GM12878 (cell line): ENCODE results near the gene RGPD5. TPM values are rescaled to one million over a fixed set of nuclear protein-coding genes. Genes with fewer than 3 reads are reported as not detected.
"Not testable (repeated sequence)": the region's sequence is repeated elsewhere in the genome, so short reads cannot be mapped to it uniquely, and the experiment has no call there.

Source experiments
- ATAC-seq: fragments of 200-7000 bp; cut with Tn5 transposase; 3 replicates; pipeline ENCODE4 v1.9.1; 2020; ENCODE audit warnings: mild to moderate bottlenecking, moderate library complexity
- BruUV-seq: library from RNA; stranded (reverse); fragments of 400-500 nt; replicated peaks from 2 replicates; lab custom pipeline; 2021; lab: Mats Ljungman, UMichigan
- CTCF ChIA-PET: fragments of 300-600 bp; sonication (Branson Sonifier 250); formaldehyde crosslinking; extraction: SDS; loops from one replicate; lab custom pipeline; 2021; ENCODE audit warnings: inconsistent platforms; lab: Yijun Ruan, JAX
- POLR2A ChIA-PET: fragments of 350-600 bp; formaldehyde crosslinking; extraction: SDS; loops from one replicate; lab custom pipeline; 2021; ENCODE audit warnings: inconsistent platforms; lab: Charles Lee
- RAD21 ChIA-PET: fragments of 300-600 bp; sonication (Branson Sonifier 250); formaldehyde crosslinking; loops from one replicate; lab custom pipeline; 2023; ENCODE audit warnings: antibody characterized with exemption; ENCODE audit not compliant: unreplicated experiment; lab: Charles Lee
- SMC1A ChIA-PET: fragments of 300-600 bp; sonication (Branson Sonifier 250); formaldehyde crosslinking; loops from one replicate; lab custom pipeline; 2023; ENCODE audit not compliant: unreplicated experiment, uncharacterized antibody; lab: Charles Lee
- DNase-seq: peaks from one replicate; pipeline ENCODE4 v3.0.0-alpha.2; 2011; ENCODE audit warnings: low read depth, low spot score
- FAIRE-seq: peaks from 3 replicates; lab custom pipeline; 2011; peaks lifted over from hg19 to GRCh38; lab: Jason Lieb, UNC
- H2AFZ ChIP-seq: 2 replicates; pipeline ENCODE4 v1.6.0; 2011; ENCODE audit warnings: low read depth, low read length, control low read depth; ENCODE audit not compliant: control insufficient read depth
- H3K27ac ChIP-seq: 2 replicates; pipeline ENCODE4 v1.5.1; 2011; ENCODE audit warnings: control low read depth; ENCODE audit not compliant: control insufficient read depth, insufficient read depth
- H3K27me3 ChIP-seq, 2 experiments: replicated peaks in 1 of 2; 2 replicates each; pipeline versions ENCODE4 v1.6.0 to v1.6.1; 2011; ENCODE audit warnings: low read length in 1 of 2; ENCODE audit not compliant: control insufficient read depth in 2 of 2, insufficient read depth in 2 of 2
- H3K36me3 ChIP-seq, 2 experiments: 2 replicates each; pipeline ENCODE4 v1.5.1; 2011; ENCODE audit warnings: low read length in 1 of 2; ENCODE audit not compliant: control insufficient read depth in 2 of 2, insufficient read depth in 2 of 2
- H3K4me1 ChIP-seq: 2 replicates; pipeline ENCODE4 v1.6.1; 2011; ENCODE audit warnings: mild to moderate bottlenecking, low read length, moderate library complexity, mixed read lengths; ENCODE audit not compliant: control insufficient read depth, insufficient read depth
- H3K4me2 ChIP-seq: 2 replicates; pipeline ENCODE4 v1.6.0; 2011; ENCODE audit warnings: control low read depth; ENCODE audit not compliant: control insufficient read depth, insufficient read depth
- H3K4me3 ChIP-seq: fragments of 200-600 bp; sonication (generic); 2 replicates; pipeline ENCODE4 v1.5.1; 2016
- H3K79me2 ChIP-seq: 2 replicates; pipeline ENCODE4 v1.6.0; 2011; ENCODE audit warnings: low read length; ENCODE audit not compliant: control insufficient read depth, insufficient read depth
- H3K9ac ChIP-seq: 2 replicates; pipeline ENCODE4 v1.8.0; 2011; ENCODE audit warnings: low read length, control low read depth, mixed read lengths; ENCODE audit not compliant: control insufficient read depth, insufficient read depth
- H3K9me3 ChIP-seq: replicated peaks from 3 replicates; pipeline ENCODE4 v1.5.1; 2011; ENCODE audit warnings: mild to moderate bottlenecking, low read length; ENCODE audit not compliant: control insufficient read depth, insufficient read depth
- H4K20me1 ChIP-seq: 2 replicates; pipeline ENCODE4 v1.6.0; 2011; ENCODE audit not compliant: control insufficient read depth, insufficient read depth
- WGBS: methylation state at CpG from one replicate; pipeline ENCODE4 v1.1.6; 2016; ENCODE audit warnings: low lambda C conversion rate; ENCODE audit not compliant: insufficient replicate concordance, insufficient coverage; ENCODE audit errors: missing lambda C conversion rate; 5-methylcytosine and 5-hydroxymethylcytosine counted together
- in situ Hi-C: fragments of 300-500 bp; cut with MboI; formaldehyde crosslinking; loops from 9 replicates; pipeline ENCODE4 v1.14.3; 2018; ENCODE audit warnings: mixed read lengths
- intact Hi-C: fragments of 100-400 bp; cut with micrococcal nuclease; formaldehyde crosslinking; loops from one replicate; pipeline ENCODE4 v1.14.2; 2022; ENCODE audit not compliant: unreplicated experiment
- polyA plus RNA-seq, 11 experiments: library from polyadenylated mRNA; depleted of rRNA in 4 of 11; unstranded in 6 of 11; stranded (reverse) in 5 of 11; fragments of >200 nt; fragmentation: Nextera tagmentation in 4 of 11; fragmentation: Illumina TruSeq in 1 of 11; extraction: Ambion mirVana in 4 of 11; extraction: Trizol in 1 of 11; gene quantifications; 1 replicate in 1 of 11; 2 replicates in 10 of 11; pipeline versions ENCODE4 v1.2.1 to v1.2.3, GENCODE V29; 2011 to 2016; ENCODE audit warnings: inconsistent platforms in 2 of 11, missing spikeins in 2 of 11, low read depth in 1 of 11
- total RNA-seq, 4 experiments: library from RNA; depleted of rRNA in 3 of 4; stranded (reverse); fragments of >200 nt in 3 of 4; fragmentation: Illumina TruSeq in 1 of 4; extraction: Trizol in 1 of 4; gene quantifications; 2 replicates each; pipeline versions ENCODE4 v1.2.1 to v1.2.3, GENCODE V29; 2013 to 2021

The RGPD5 gene
- total and polyA plus RNA-seq, 10 of the 15 experiments (the other 5 are each of a cell fraction or from before 2014, with no cell fraction given), result 0.13 to 9.6 (median 3.7) TPM

DNA sequence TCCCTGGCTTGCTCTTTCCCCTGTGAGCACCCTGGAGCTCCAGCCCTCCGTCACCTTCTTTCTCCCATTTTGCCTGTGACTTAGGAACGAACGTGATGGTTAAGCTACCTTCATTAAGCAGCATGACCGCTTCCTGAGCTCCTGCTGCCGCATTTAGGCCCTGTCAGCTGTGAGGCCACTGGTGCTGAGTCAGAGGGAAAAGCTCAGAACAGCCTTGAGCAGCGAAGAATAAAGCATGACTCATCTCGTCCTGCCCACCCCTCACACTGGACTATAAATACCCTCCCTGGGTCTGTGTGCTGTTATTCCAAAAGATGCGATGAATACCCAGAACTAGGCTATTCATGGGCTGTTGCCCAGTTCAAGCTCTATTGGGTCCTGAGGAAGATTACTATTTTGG lies 111.7 kb downstream of the RGPD5 start:
- FAIRE-seq, H4K20me1 ChIP-seq, DNase-seq, H3K27me3 ChIP-seq, intact Hi-C loops, H3K36me3 ChIP-seq, H3K27ac ChIP-seq, H3K4me3 ChIP-seq, H3K4me2 ChIP-seq, RAD21 ChIA-PET, CTCF ChIA-PET, BruUV-seq, SMC1A ChIA-PET, H3K79me2 ChIP-seq, H3K9me3 ChIP-seq, POLR2A ChIA-PET, H3K4me1 ChIP-seq, in situ Hi-C loops, H3K9ac ChIP-seq, H2AFZ ChIP-seq: not testable (repeated sequence)
- WGBS, result no CpG with 5 or more reads among the region's 8 CpGs
- peak; percentile 91 for ATAC-seq

Other genes starting within 250 kb of the RGPD5 start
- 50.0 and 57.9 TPM in 2 replicates for gene SEPTIN10, start 180.3 kb upstream of the RGPD5 start, total RNA-seq (2014; rRNA removed)
- gene SEPTIN10, start 180.3 kb upstream of the RGPD5 start, total RNA-seq (2014; rRNA removed; fragmentation: Illumina TruSeq; extraction: Trizol), result 74.8 and 77.5 TPM in 2 replicates
- gene SEPTIN10, start 180.3 kb upstream of the RGPD5 start, total RNA-seq (2021), result 96.2 and 98.5 TPM in 2 replicates
- 20.2 and 28.7 TPM in 2 replicates for gene SEPTIN10, start 180.3 kb upstream of the RGPD5 start, polyA plus RNA-seq (2011; rRNA removed)
- 112 and 142 TPM in 2 replicates for gene SEPTIN10, start 180.3 kb upstream of the RGPD5 start, polyA plus RNA-seq (2014; fragmentation: Illumina TruSeq; extraction: Trizol)
- 10 to 100 TPM; 32.7 to 38.6 TPM for gene SEPTIN10, start 180.3 kb upstream of the RGPD5 start, polyA plus RNA-seq (2014; fragmentation: Nextera tagmentation; extraction: Ambion mirVana)
- 47.9 and 50.7 TPM in 2 replicates for gene SEPTIN10, start 180.3 kb upstream of the RGPD5 start, polyA plus RNA-seq (2014; rRNA removed)
- 100 to 1,000 TPM; 132 TPM for gene SEPTIN10, start 180.3 kb upstream of the RGPD5 start, polyA plus RNA-seq (2016; fragmentation: Nextera tagmentation; extraction: Ambion mirVana)
- 2.2 and 2.6 TPM in 2 replicates for gene SOWAHC, start 179.9 kb upstream of the RGPD5 start, total RNA-seq (2014; rRNA removed)
- gene SOWAHC, start 179.9 kb upstream of the RGPD5 start, total RNA-seq (2014; rRNA removed; fragmentation: Illumina TruSeq; extraction: Trizol), result 2.0 and 2.2 TPM in 2 replicates
- 2.0 and 2.6 TPM in 2 replicates for gene SOWAHC, start 179.9 kb upstream of the RGPD5 start, total RNA-seq (2021)
- gene SOWAHC, start 179.9 kb upstream of the RGPD5 start, polyA plus RNA-seq (2011; rRNA removed), result 0.48 and 0.61 TPM in 2 replicates
- gene SOWAHC, start 179.9 kb upstream of the RGPD5 start, polyA plus RNA-seq (2014; fragmentation: Illumina TruSeq; extraction: Trizol), result 1.9 and 2.1 TPM in 2 replicates
- 1 to 10 TPM; 1.0 to 1.1 TPM for gene SOWAHC, start 179.9 kb upstream of the RGPD5 start, polyA plus RNA-seq (2014; fragmentation: Nextera tagmentation; extraction: Ambion mirVana)
- 1.9 and 2.2 TPM in 2 replicates for gene SOWAHC, start 179.9 kb upstream of the RGPD5 start, polyA plus RNA-seq (2014; rRNA removed)
- gene SOWAHC, start 179.9 kb upstream of the RGPD5 start, polyA plus RNA-seq (2016; fragmentation: Nextera tagmentation; extraction: Ambion mirVana), result 1 to 10 TPM; 1.6 TPM
- gene LIMS3, start 104.4 kb downstream of the RGPD5 start, total RNA-seq (2014; rRNA removed), result 0.34 and 2.5 TPM in 2 replicates
- gene LIMS3, start 104.4 kb downstream of the RGPD5 start, total RNA-seq (2014; rRNA removed; fragmentation: Illumina TruSeq; extraction: Trizol), result 1.1 and 1.9 TPM in 2 replicates
- 0.61 and 0.69 TPM in 2 replicates for gene LIMS3, start 104.4 kb downstream of the RGPD5 start, total RNA-seq (2021)
- 0.11 TPM in 1 of 2 replicates, not detected in the other for gene LIMS3, start 104.4 kb downstream of the RGPD5 start, polyA plus RNA-seq (2011; rRNA removed)
- gene LIMS3, start 104.4 kb downstream of the RGPD5 start, polyA plus RNA-seq (2014; fragmentation: Illumina TruSeq; extraction: Trizol), result 0.94 and 1.5 TPM in 2 replicates
- gene LIMS3, start 104.4 kb downstream of the RGPD5 start, polyA plus RNA-seq (2014; fragmentation: Nextera tagmentation; extraction: Ambion mirVana), result 1 to 10 TPM in 1 of 2 experiments, under 1 TPM in 1; 0.84 to 1.6 TPM
- gene LIMS3, start 104.4 kb downstream of the RGPD5 start, polyA plus RNA-seq (2014; rRNA removed), result 0.41 TPM in 1 of 2 replicates, not detected in the other
- gene LIMS3, start 104.4 kb downstream of the RGPD5 start, polyA plus RNA-seq (2016; fragmentation: Nextera tagmentation; extraction: Ambion mirVana), result under 1 TPM; 0.11 to 0.40 TPM